ENCODE measurements around the gene CDC27. TPM values are rescaled to one million over a fixed set of nuclear protein-coding genes. Genes with fewer than 3 reads are reported as not detected.
A peak's percentile ranks its signal among the peaks of the same experiment; 100 is the strongest.
"Not testable (repeated sequence)": the region's sequence is repeated elsewhere in the genome, so short reads cannot be mapped to it uniquely, and the experiment has no call there.

CDC27 gene
- total RNA-seq, 6 experiments from 2014 or later = 27.5 to 50.4 (median 32.9) TPM

DNA sequence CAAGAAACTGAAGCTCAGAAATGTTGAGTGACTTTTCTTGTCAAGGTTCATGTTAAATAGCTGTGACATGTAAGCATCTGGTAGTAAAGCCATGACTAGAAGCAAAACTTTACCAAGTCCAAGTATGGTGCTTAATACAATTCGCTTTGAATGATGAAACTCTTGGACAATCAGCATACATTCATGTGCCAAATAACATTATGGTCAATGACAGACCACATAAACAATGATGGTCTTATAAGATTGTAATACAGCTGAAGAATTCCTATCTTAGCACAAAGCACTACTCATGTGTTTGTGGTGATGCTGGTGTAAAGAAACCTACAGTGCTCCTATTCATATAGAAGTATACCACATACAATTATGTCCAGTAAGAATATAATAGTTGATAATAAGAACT, 112.9 kb downstream of the CDC27 start:
- H3K27me3 ChIP-seq = no peaks in the 10 kb centered on the region
- no peak overlapping the region for H3K27ac ChIP-seq
- no peaks in the 10 kb centered on the region for H3K4me1 ChIP-seq
- TF ChIP-seq POLR2A (IDR thresholded peaks at IDR 0.05) = no peak
- TF ChIP-seq, protein P1, sequence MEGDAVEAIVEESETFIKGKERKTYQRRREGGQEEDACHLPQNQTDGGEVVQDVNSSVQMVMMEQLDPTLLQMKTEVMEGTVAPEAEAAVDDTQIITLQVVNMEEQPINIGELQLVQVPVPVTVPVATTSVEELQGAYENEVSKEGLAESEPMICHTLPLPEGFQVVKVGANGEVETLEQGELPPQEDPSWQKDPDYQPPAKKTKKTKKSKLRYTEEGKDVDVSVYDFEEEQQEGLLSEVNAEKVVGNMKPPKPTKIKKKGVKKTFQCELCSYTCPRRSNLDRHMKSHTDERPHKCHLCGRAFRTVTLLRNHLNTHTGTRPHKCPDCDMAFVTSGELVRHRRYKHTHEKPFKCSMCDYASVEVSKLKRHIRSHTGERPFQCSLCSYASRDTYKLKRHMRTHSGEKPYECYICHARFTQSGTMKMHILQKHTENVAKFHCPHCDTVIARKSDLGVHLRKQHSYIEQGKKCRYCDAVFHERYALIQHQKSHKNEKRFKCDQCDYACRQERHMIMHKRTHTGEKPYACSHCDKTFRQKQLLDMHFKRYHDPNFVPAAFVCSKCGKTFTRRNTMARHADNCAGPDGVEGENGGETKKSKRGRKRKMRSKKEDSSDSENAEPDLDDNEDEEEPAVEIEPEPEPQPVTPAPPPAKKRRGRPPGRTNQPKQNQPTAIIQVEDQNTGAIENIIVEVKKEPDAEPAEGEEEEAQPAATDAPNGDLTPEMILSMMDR (IDR thresholded peaks at IDR 0.05) = no peak
- no peak for ATAC-seq
- no peak for DNase-seq
- H3K4me3 ChIP-seq = no peak overlapping the region
- peaks cover 0 to 3% (median 0%) of the 10 kb centered on the region in 4 donors for H3K36me3 ChIP-seq
- 100% methylated on average over 1 of the region's 1 CpG for WGBS (ENCODE audit: insufficient coverage, low coverage, low lambda C conversion rate, missing lambda C conversion rate)
- H3K9me3 ChIP-seq = no peaks in the 10 kb centered on the region
- intact Hi-C loops (cut with DNase I) = no loop called here

DNA sequence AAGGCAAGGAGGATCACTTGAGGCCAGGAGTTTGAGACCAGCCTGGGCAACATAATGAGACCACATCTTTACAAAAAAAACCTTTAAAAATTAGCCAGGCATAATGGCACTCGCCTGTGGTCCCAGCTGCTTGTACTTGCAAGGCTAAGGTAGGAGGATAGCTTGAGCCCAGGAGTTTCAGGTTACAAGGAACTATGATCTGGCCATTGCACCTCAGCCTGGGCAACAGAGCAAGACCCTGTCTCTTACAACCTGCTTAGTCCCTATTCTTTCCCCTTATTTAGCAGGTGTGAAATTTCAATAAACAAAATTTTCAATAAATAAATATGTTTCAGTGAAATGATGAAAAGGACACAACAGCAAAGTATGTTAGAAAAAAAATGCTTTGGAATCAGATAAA, 114.7 kb downstream of the CDC27 start:
- H3K4me3 ChIP-seq; DNase-seq; H3K27me3 ChIP-seq; H3K27ac ChIP-seq; H3K36me3 ChIP-seq; H3K9me3 ChIP-seq; intact Hi-C loops (cut with DNase I); H3K4me1 ChIP-seq; ATAC-seq: not testable (repeated sequence)
- 100% methylated on average over 1 of the region's 1 CpG for WGBS (ENCODE audit: insufficient coverage, low coverage, low lambda C conversion rate, missing lambda C conversion rate)

DNA sequence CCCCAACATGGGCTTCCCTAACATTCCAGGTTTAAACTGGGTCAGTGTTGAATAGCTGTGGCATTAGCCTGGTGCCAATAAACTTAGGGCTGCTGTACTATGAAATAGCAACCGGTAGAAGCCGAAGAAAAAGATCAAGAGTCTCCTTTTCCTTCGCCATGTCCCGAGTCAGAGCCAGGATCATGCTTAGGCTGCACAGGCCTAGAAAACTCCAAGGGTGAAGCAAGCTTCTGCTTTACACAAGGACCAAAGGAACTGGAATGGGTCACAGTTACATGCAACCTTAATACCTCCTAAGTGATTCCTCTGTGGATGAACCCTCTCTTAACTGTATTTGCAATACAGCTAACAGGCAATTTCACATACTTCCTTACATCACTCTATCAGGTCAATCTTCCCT, 115.5 kb downstream of the CDC27 start:
- H3K4me1 ChIP-seq; DNase-seq; H3K36me3 ChIP-seq; H3K4me3 ChIP-seq; ATAC-seq; intact Hi-C loops (cut with DNase I); H3K9me3 ChIP-seq; H3K27me3 ChIP-seq; H3K27ac ChIP-seq: not testable (repeated sequence)
- 87% methylated on average over 4 of the region's 4 CpGs for WGBS (ENCODE audit: insufficient coverage, low coverage, low lambda C conversion rate, missing lambda C conversion rate)

DNA sequence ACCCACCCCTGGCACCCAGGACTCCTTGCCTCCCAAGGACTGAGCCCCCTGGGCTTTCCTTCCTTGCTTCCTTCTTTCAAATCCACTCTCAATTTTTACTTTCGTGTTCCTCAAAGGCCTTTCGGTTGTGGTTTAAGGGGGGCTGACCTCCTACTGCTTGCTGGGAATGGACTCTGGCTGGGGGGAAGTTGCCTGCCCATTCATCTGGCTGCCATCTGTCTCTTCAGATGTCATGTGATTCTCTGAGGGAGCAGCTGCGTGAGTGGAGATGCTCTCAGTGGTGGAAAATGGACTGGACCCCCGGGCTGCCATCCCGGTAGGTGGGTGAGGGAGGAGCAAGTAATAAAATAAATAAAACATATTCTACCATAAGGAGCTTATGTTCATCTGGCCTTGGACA, 116.2 kb downstream of the CDC27 start:
- no peak for DNase-seq
- intact Hi-C loops (cut with DNase I) = no loop called here

DNA sequence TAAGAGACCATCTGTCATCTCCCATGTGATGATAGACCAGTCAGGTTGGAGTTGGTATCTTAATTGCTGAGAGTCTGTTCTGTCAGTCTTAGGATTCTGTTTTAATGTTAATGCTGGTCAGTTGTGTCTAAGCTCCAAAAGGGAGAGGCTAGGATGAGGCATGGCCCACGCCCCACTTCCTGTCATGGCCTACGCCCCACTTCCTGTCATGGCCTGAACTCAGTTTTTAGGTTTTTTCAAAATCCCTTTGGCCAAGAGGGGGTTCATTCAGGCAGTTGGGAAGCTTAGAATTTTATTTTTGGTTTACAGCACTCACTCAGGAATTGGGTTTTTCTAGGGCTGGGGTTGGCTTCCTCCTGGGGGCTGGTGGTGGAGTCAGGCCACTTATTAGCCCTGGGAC, 117.9 kb downstream of the CDC27 start:
- H3K4me1 ChIP-seq; H3K36me3 ChIP-seq; intact Hi-C loops (cut with DNase I); DNase-seq; H3K27ac ChIP-seq; ATAC-seq; H3K27me3 ChIP-seq; H3K9me3 ChIP-seq; H3K4me3 ChIP-seq: not testable (repeated sequence)
- WGBS (ENCODE audit: insufficient coverage, low coverage, low lambda C conversion rate, missing lambda C conversion rate) = 60% methylated on average over 2 of the region's 2 CpGs

More for the DNA sequence above, 116.2 kb downstream of the CDC27 start:
- Histone ChIP-seq H3K36me3 (no peaks in the 10 kb centered on the region), H3K4me1 (no peaks in the 10 kb centered on the region), H3K9me3 (no peaks in the 10 kb centered on the region), H3K4me3 (no peak overlapping the region), H3K27me3 (no peaks in the 10 kb centered on the region), H3K27ac (no peak overlapping the region)
- 53% methylated on average over 4 of the region's 5 CpGs for WGBS (ENCODE audit: insufficient coverage, low coverage, low lambda C conversion rate, missing lambda C conversion rate)
- peak in 3 of 4 donors; percentile 28 to 41 (median 33) for ATAC-seq
- TF ChIP-seq POLR2A (IDR thresholded peaks at IDR 0.05) = no peak
- TF ChIP-seq, protein P1 (IDR thresholded peaks at IDR 0.05) = no peak

DNA sequence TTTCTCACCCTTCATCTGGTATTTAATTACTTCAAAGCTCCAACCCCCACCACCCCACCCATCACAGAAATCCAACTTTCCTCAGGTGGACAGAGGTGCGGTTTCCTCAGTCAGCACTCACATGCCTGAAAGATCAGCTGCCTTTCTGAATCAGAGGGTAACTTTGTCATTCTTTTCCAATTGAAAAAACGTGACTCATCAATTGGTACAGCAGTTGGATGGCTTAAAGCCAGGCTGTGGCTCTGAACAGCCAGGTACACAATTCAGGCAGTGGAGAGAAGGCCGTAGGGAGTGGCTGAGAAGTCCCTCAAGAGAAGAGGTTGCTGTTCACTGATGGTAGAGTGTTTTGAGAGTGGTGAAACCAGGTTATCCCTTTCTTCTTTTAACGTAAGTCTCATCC, 118.8 kb downstream of the CDC27 start:
- WGBS (ENCODE audit: insufficient coverage, low coverage, low lambda C conversion rate, missing lambda C conversion rate) = 46% methylated on average over 4 of the region's 4 CpGs
- H3K27me3 ChIP-seq; H3K9me3 ChIP-seq; H3K27ac ChIP-seq; DNase-seq; H3K4me3 ChIP-seq; H3K36me3 ChIP-seq; H3K4me1 ChIP-seq; intact Hi-C loops (cut with DNase I): not testable (repeated sequence)
- peak in 1 of 4 donors; percentile 29 for ATAC-seq

Other genes starting within 250 kb of the CDC27 start
- under 1 TPM in 1 of 6 experiments, not detected in 5; 0.25 TPM for gene RPRML, start 210.0 kb downstream of the CDC27 start, total RNA-seq
- gene MYL4, start 20.1 kb upstream of the CDC27 start, total RNA-seq = under 1 TPM in 4 of 6 experiments, not detected in 2; 0.42 to 0.80 (median 0.58) TPM
- gene ITGB3, start 64.5 kb upstream of the CDC27 start, total RNA-seq = 1 to 10 TPM; 2.2 to 8.0 (median 4.8) TPM
- 1 to 10 TPM in 5 of 6 experiments, under 1 TPM in 1; 0.68 to 7.2 (median 3.2) TPM for gene EFCAB13, start 134.7 kb upstream of the CDC27 start, total RNA-seq

Measured in right lobe of liver (tissue), 6 donors.